Hematopoietic multipotent progenitor cell treated with erythropoietin and hydrocortisone succinate and interleukin-3 and kit ligand, for 17 days (in vitro differentiated cells): ENCODE results near the gene CRTAC1.

ENCODE experiments used
- DNase-seq: peaks from one replicate; pipeline ENCODE4 v3.0.0-alpha.2; 2015; ENCODE audit warnings: low spot score

The CRTAC1 gene

GRCh38 chr10:98030093-98030821 lies at the start of gene CRTAC1:
TSS of gene CRTAC1 (minus strand) at chr10:98030621. CDS start at chr10:98030472, 149 bp downstream.
- no peak for DNase-seq

GRCh38 chr10:98078774-98079173 lies 48.4 kb upstream of the CRTAC1 start:
- no peak for DNase-seq

- DNase-seq: no peak
Observed at GRCh38 chr10:98077223-98077622, 46.8 kb upstream of the CRTAC1 start.

- DNase-seq: no peak
Observed at GRCh38 chr10:98076086-98076485, 45.7 kb upstream of the CRTAC1 start.

GRCh38 chr10:98074315-98074911 lies 44.0 kb upstream of the CRTAC1 start:
- no peak for DNase-seq

GRCh38 chr10:98067165-98067564 lies 36.7 kb upstream of the CRTAC1 start:
- no peak for DNase-seq

- no peak for DNase-seq
Observed at GRCh38 chr10:98063740-98064027, 33.3 kb upstream of the CRTAC1 start.

GRCh38 chr10:98062424-98062823 lies 32.0 kb upstream of the CRTAC1 start:
- DNase-seq: no peak

GRCh38 chr10:98060079-98060478 lies 29.7 kb upstream of the CRTAC1 start:
- DNase-seq: no peak

GRCh38 chr10:98058295-98058694 lies 27.9 kb upstream of the CRTAC1 start:
- DNase-seq: no peak

- no peak for DNase-seq
Observed at GRCh38 chr10:98055841-98056516, 25.6 kb upstream of the CRTAC1 start.

GRCh38 chr10:98047009-98047741 lies 16.8 kb upstream of the CRTAC1 start:
- DNase-seq: no peak

GRCh38 chr10:98045785-98046389 lies 15.5 kb upstream of the CRTAC1 start:
- DNase-seq: peak; percentile 67

- peak; percentile 51 for DNase-seq
Observed at GRCh38 chr10:98041352-98042043, 11.1 kb upstream of the CRTAC1 start.

- DNase-seq: no peak
Observed at GRCh38 chr10:98039690-98040381, 9.4 kb upstream of the CRTAC1 start.

GRCh38 chr10:98038288-98038687 lies 7.9 kb upstream of the CRTAC1 start:
- no peak for DNase-seq

GRCh38 chr10:98035599-98035998 lies 5.2 kb upstream of the CRTAC1 start:
- DNase-seq: no peak

GRCh38 chr10:98033515-98033914 lies 3.1 kb upstream of the CRTAC1 start:
- no peak for DNase-seq

GRCh38 chr10:98031440-98031839 lies 1.0 kb upstream of the CRTAC1 start:
- no peak for DNase-seq

- DNase-seq: no peak
Observed at GRCh38 chr10:98030991-98031431, 590 bp upstream of the CRTAC1 start.
